Activated CD4-positive, alpha-beta memory T cell treated with anti-CD3 and anti-CD28 coated beads for 36 hours (primary cell): Measurements from ENCODE around the gene RABGGTB. TPM values are rescaled to one million over a fixed set of nuclear protein-coding genes. Genes with fewer than 3 reads are reported as not detected.
"Not testable (repeated sequence)": the region's sequence is repeated elsewhere in the genome, so short reads cannot be mapped to it uniquely, and the experiment has no call there.

Experiments used
- CTCF ChIA-PET: fragments of 350-600 bp; sonication (Branson Sonifier 250); formaldehyde crosslinking; loops from one replicate; lab custom pipeline; 2021; ENCODE audit warnings: antibody characterized with exemption, inconsistent platforms; lab: Charles Lee
- POLR2A ChIA-PET: fragments of 350-600 bp; sonication (Branson Sonifier 250); formaldehyde crosslinking; loops from one replicate; lab custom pipeline; 2021; ENCODE audit warnings: antibody characterized with exemption; lab: Charles Lee
- DNase-seq: peaks from one replicate; pipeline ENCODE4 v3.0.0-alpha.2; 2020
- H3K27ac Mint-ChIP-seq: one replicate; pipeline ENCODE4 v1.8.0; 2021; ENCODE audit warnings: mixed read lengths
- H3K27me3 Mint-ChIP-seq: one replicate; pipeline ENCODE4 v1.8.0; 2021; ENCODE audit warnings: mixed read lengths
- H3K36me3 Mint-ChIP-seq: one replicate; pipeline ENCODE4 v1.8.0; 2021; ENCODE audit warnings: mixed read lengths
- H3K4me1 Mint-ChIP-seq: one replicate; pipeline ENCODE4 v1.8.0; 2021; ENCODE audit warnings: low read depth, mixed read lengths
- H3K4me3 Mint-ChIP-seq: one replicate; pipeline ENCODE4 v1.8.0; 2021; ENCODE audit warnings: mild to moderate bottlenecking, mixed read lengths
- H3K9me3 Mint-ChIP-seq: one replicate; pipeline ENCODE4 v1.8.0; 2021; ENCODE audit warnings: mixed read lengths
- intact Hi-C: fragments of 100-400 bp; cut with micrococcal nuclease; formaldehyde crosslinking; loops from one replicate; pipeline ENCODE4 v1.15.1; 2023
- total RNA-seq, 2 experiments: library from RNA; stranded (reverse); gene quantifications; one replicate each; pipeline ENCODE4 v1.2.3, GENCODE V29; 2021

Gene RABGGTB
- 100 to 1,000 TPM; 158 to 170 TPM for total RNA-seq

- DNase-seq = peak; percentile 96
- Mint-ChIP-seq H3K4me3 (peak within 1 kb of the TSS; percentile 99), H3K27ac (peak within 1 kb of the TSS; percentile 97), H3K36me3 (peaks cover 50% of the 10 kb centered on the region), H3K9me3 (no peaks in the 10 kb centered on the region), H3K4me1 (peaks cover 28% of the 10 kb centered on the region), H3K27me3 (no peaks in the 10 kb centered on the region)
- CTCF ChIA-PET = interaction anchor here (1.6 kb wide), 1 partner anchor 1014 kb away, joined by 5 read pairs; no protein-coding TSS in a partner anchor
- intact Hi-C loops = loop anchor here (1.0 to 10.0 kb wide), 6 partner anchors 62 to 1897 kb away; partner anchors contain the start of genes ACADM, CRYZ, ST6GALNAC3 and TYW3
- POLR2A ChIA-PET = interaction anchor here (0.7 to 2.4 kb wide), 5 partner anchors 10 to 1014 kb away, joined by 3 to 20 read pairs (median 5); partner anchors contain the start of gene MSH4
Measured at GRCh38 chr1:75785983-75786853, at the start of gene RABGGTB. RABGGTB (plus strand) TSS chr1:75786256; CDS start chr1:75786272, 16 bp downstream.

GRCh38 chr1:75742047-75742625 is 43.9 kb upstream of the RABGGTB start:
- H3K36me3 Mint-ChIP-seq = peaks cover 34% of the 10 kb centered on the region
- intact Hi-C loops = no loop called here

GRCh38 chr1:75745276-75745675 is 40.8 kb upstream of the RABGGTB start:
- peaks cover 23% of the 10 kb centered on the region for H3K36me3 Mint-ChIP-seq

More at GRCh38 chr1:75742047-75742625, 43.9 kb upstream of the RABGGTB start:
- CTCF ChIA-PET = no interaction called here
- Mint-ChIP-seq H3K27ac (no peak overlapping the region), H3K4me1 (no peaks in the 10 kb centered on the region), H3K9me3 (no peaks in the 10 kb centered on the region), H3K27me3 (no peaks in the 10 kb centered on the region), H3K4me3 (no peak overlapping the region)
- POLR2A ChIA-PET = no interaction called here
- no peak for DNase-seq

GRCh38 chr1:75757210-75757609 is 28.8 kb upstream of the RABGGTB start:
- H3K27me3 Mint-ChIP-seq, CTCF ChIA-PET, POLR2A ChIA-PET, H3K27ac Mint-ChIP-seq, H3K4me1 Mint-ChIP-seq, H3K4me3 Mint-ChIP-seq, intact Hi-C loops, DNase-seq: not testable (repeated sequence)
- Mint-ChIP-seq H3K9me3 (peaks cover 15% of the 10 kb centered on the region), H3K36me3 (peaks cover 50% of the 10 kb centered on the region)

More at GRCh38 chr1:75745276-75745675, 40.8 kb upstream of the RABGGTB start:
- ChIA-PET POLR2A (no interaction called here), CTCF (no interaction called here)
- Mint-ChIP-seq H3K9me3 (no peaks in the 10 kb centered on the region), H3K27me3 (no peaks in the 10 kb centered on the region), H3K4me1 (no peaks in the 10 kb centered on the region), H3K4me3 (no peak overlapping the region), H3K27ac (no peak overlapping the region)
- no peak for DNase-seq
- intact Hi-C loops = no loop called here

- POLR2A ChIA-PET, CTCF ChIA-PET, H3K4me1 Mint-ChIP-seq, H3K27me3 Mint-ChIP-seq, H3K4me3 Mint-ChIP-seq, DNase-seq, H3K27ac Mint-ChIP-seq, intact Hi-C loops: not testable (repeated sequence)
- peaks cover 15% of the 10 kb centered on the region for H3K9me3 Mint-ChIP-seq
- peaks cover 38% of the 10 kb centered on the region for H3K36me3 Mint-ChIP-seq
Measured at GRCh38 chr1:75758543-75758942, 27.5 kb upstream of the RABGGTB start.

- H3K9me3 Mint-ChIP-seq = no peaks in the 10 kb centered on the region
- H3K4me1 Mint-ChIP-seq = no peaks in the 10 kb centered on the region
- ChIA-PET CTCF (no interaction called here), POLR2A (no interaction called here)
- H3K27ac Mint-ChIP-seq = no peak overlapping the region
- intact Hi-C loops = no loop called here
- DNase-seq = no peak
- no peak overlapping the region for H3K4me3 Mint-ChIP-seq
- no peaks in the 10 kb centered on the region for H3K27me3 Mint-ChIP-seq
- peaks cover 7% of the 10 kb centered on the region for H3K36me3 Mint-ChIP-seq
Measured at GRCh38 chr1:75764057-75764655, 21.9 kb upstream of the RABGGTB start.

- no peaks in the 10 kb centered on the region for H3K27me3 Mint-ChIP-seq
- ChIA-PET POLR2A (no interaction called here), CTCF (no interaction called here)
- no peak for DNase-seq
- no peaks in the 10 kb centered on the region for H3K9me3 Mint-ChIP-seq
- no peaks in the 10 kb centered on the region for H3K4me1 Mint-ChIP-seq
- intact Hi-C loops = no loop called here
- no peak overlapping the region for H3K27ac Mint-ChIP-seq
- no peak overlapping the region for H3K4me3 Mint-ChIP-seq
- peaks cover 3% of the 10 kb centered on the region for H3K36me3 Mint-ChIP-seq
Measured at GRCh38 chr1:75765697-75766355, 20.2 kb upstream of the RABGGTB start.

GRCh38 chr1:75768016-75768415 is 18.0 kb upstream of the RABGGTB start:
- no peaks in the 10 kb centered on the region for H3K27me3 Mint-ChIP-seq
- no peak for DNase-seq
- intact Hi-C loops = no loop called here
- H3K9me3 Mint-ChIP-seq = no peaks in the 10 kb centered on the region
- CTCF ChIA-PET = no interaction called here
- peaks cover 2% of the 10 kb centered on the region for H3K36me3 Mint-ChIP-seq
- POLR2A ChIA-PET = no interaction called here
- no peak overlapping the region for H3K4me3 Mint-ChIP-seq
- no peaks in the 10 kb centered on the region for H3K4me1 Mint-ChIP-seq
- no peak overlapping the region for H3K27ac Mint-ChIP-seq

GRCh38 chr1:75770761-75771160 is 15.3 kb upstream of the RABGGTB start:
- no peak overlapping the region for H3K27ac Mint-ChIP-seq
- no peak overlapping the region for H3K4me3 Mint-ChIP-seq
- ChIA-PET CTCF (no interaction called here), POLR2A (no interaction called here)
- H3K27me3 Mint-ChIP-seq = peaks cover 5% of the 10 kb centered on the region
- no peak for DNase-seq
- no peaks in the 10 kb centered on the region for H3K4me1 Mint-ChIP-seq
- no peaks in the 10 kb centered on the region for H3K9me3 Mint-ChIP-seq
- H3K36me3 Mint-ChIP-seq = no peaks in the 10 kb centered on the region
- intact Hi-C loops = no loop called here

GRCh38 chr1:75771978-75772377 is 14.1 kb upstream of the RABGGTB start:
- ChIA-PET CTCF (no interaction called here), POLR2A (no interaction called here)
- DNase-seq = no peak
- no peak overlapping the region for H3K4me3 Mint-ChIP-seq
- intact Hi-C loops = no loop called here
- no peak overlapping the region for H3K27ac Mint-ChIP-seq
- H3K27me3 Mint-ChIP-seq = peaks cover 5% of the 10 kb centered on the region
- no peaks in the 10 kb centered on the region for H3K36me3 Mint-ChIP-seq
- H3K9me3 Mint-ChIP-seq = no peaks in the 10 kb centered on the region
- no peaks in the 10 kb centered on the region for H3K4me1 Mint-ChIP-seq

GRCh38 chr1:75777812-75778211 is 8.2 kb upstream of the RABGGTB start:
- H3K36me3 Mint-ChIP-seq, H3K27ac Mint-ChIP-seq, H3K4me3 Mint-ChIP-seq, intact Hi-C loops, H3K9me3 Mint-ChIP-seq, CTCF ChIA-PET, POLR2A ChIA-PET, H3K4me1 Mint-ChIP-seq, DNase-seq: not testable (repeated sequence)
- H3K27me3 Mint-ChIP-seq = peaks cover 12% of the 10 kb centered on the region

- H3K4me1 Mint-ChIP-seq, H3K4me3 Mint-ChIP-seq, H3K9me3 Mint-ChIP-seq, intact Hi-C loops, H3K36me3 Mint-ChIP-seq, DNase-seq, POLR2A ChIA-PET, CTCF ChIA-PET, H3K27ac Mint-ChIP-seq: not testable (repeated sequence)
- peaks cover 12% of the 10 kb centered on the region for H3K27me3 Mint-ChIP-seq
Measured at GRCh38 chr1:75778694-75779093, 7.4 kb upstream of the RABGGTB start.
